HL-60 (cell line): ENCODE data around the gene NT5C3A.

Experiments used
- DNase-seq, 2 experiments: peaks; one replicate each; pipeline ENCODE4 v3.0.0-alpha.2; 2010 to 2020; ENCODE audit warnings: low read depth in 1 of 2, low spot score in 1 of 2
- H3K27ac ChIP-seq: fragments of 250-450 bp; sonication (Bioruptor Pico); replicated peaks from 2 replicates; pipeline ENCODE4 v1.5.1; 2020; ENCODE audit warnings: mild to moderate bottlenecking, moderate library complexity
- H3K27me3 ChIP-seq: fragments of 250-450 bp; sonication (Bioruptor Pico); 2 replicates; pipeline ENCODE4 v1.5.1; 2021; ENCODE audit warnings: mild to moderate bottlenecking, moderate library complexity; ENCODE audit not compliant: insufficient read depth, poor library complexity, severe bottlenecking
- H3K4me3 ChIP-seq: replicated peaks from 2 replicates; pipeline ENCODE4 v1.5.1; 2011; ENCODE audit warnings: mild to moderate bottlenecking, control low read depth, low read length; ENCODE audit not compliant: insufficient read depth
- GABPA ChIP-seq: IDR thresholded peaks from 2 replicates; pipeline ENCODE4 v1.6.1; 2012; ENCODE audit warnings: low read depth
- POLR2AphosphoS5 ChIP-seq: IDR thresholded peaks from 2 replicates; pipeline ENCODE4 v1.6.1; 2012; ENCODE audit warnings: low read depth
- SPI1 ChIP-seq: IDR thresholded peaks from 2 replicates; pipeline ENCODE4 v1.6.1; 2012; ENCODE audit warnings: low read depth, mild to moderate bottlenecking, borderline replicate concordance
- TF ChIP-seq, protein P1 (sequence below): IDR thresholded peaks from 2 replicates; pipeline ENCODE4 v1.6.1; 2012; ENCODE audit warnings: low read depth; ENCODE audit not compliant: insufficient replicate concordance
- TF ChIP-seq, protein P2 (sequence below): IDR thresholded peaks from one replicate; pipeline ENCODE4 v1.5.1; 2011; ENCODE audit warnings: low read length, control low read depth, inconsistent platforms; ENCODE audit not compliant: insufficient read depth

The NT5C3A gene

DNA sequence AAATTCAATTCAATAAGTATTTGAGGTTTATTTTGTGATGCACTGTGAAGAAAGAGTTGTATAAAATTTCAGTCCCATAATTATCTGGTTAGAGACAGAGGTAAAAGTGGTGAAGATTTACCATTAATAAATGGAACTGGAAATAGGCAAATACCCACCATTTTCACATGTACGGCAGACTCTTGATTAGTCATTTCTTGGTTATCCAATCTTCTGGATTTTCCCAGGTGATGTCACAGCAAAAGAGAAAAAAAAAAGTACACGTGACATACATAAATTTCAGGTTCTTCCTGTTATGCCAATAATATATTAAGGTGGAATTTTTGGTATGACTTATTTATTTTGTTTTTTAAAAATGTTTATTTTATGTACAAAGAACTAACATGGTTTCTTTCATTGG, 26.8 kb downstream of the NT5C3A start:
- Histone ChIP-seq H3K4me3 (no peak overlapping the region), H3K27me3 (no peaks in the 10 kb centered on the region), H3K27ac (no peak overlapping the region)
- DNase-seq, result no peak
- TF ChIP-seq, protein P1, sequence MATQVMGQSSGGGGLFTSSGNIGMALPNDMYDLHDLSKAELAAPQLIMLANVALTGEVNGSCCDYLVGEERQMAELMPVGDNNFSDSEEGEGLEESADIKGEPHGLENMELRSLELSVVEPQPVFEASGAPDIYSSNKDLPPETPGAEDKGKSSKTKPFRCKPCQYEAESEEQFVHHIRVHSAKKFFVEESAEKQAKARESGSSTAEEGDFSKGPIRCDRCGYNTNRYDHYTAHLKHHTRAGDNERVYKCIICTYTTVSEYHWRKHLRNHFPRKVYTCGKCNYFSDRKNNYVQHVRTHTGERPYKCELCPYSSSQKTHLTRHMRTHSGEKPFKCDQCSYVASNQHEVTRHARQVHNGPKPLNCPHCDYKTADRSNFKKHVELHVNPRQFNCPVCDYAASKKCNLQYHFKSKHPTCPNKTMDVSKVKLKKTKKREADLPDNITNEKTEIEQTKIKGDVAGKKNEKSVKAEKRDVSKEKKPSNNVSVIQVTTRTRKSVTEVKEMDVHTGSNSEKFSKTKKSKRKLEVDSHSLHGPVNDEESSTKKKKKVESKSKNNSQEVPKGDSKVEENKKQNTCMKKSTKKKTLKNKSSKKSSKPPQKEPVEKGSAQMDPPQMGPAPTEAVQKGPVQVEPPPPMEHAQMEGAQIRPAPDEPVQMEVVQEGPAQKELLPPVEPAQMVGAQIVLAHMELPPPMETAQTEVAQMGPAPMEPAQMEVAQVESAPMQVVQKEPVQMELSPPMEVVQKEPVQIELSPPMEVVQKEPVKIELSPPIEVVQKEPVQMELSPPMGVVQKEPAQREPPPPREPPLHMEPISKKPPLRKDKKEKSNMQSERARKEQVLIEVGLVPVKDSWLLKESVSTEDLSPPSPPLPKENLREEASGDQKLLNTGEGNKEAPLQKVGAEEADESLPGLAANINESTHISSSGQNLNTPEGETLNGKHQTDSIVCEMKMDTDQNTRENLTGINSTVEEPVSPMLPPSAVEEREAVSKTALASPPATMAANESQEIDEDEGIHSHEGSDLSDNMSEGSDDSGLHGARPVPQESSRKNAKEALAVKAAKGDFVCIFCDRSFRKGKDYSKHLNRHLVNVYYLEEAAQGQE, result no peak
- TF ChIP-seq, protein P2, sequence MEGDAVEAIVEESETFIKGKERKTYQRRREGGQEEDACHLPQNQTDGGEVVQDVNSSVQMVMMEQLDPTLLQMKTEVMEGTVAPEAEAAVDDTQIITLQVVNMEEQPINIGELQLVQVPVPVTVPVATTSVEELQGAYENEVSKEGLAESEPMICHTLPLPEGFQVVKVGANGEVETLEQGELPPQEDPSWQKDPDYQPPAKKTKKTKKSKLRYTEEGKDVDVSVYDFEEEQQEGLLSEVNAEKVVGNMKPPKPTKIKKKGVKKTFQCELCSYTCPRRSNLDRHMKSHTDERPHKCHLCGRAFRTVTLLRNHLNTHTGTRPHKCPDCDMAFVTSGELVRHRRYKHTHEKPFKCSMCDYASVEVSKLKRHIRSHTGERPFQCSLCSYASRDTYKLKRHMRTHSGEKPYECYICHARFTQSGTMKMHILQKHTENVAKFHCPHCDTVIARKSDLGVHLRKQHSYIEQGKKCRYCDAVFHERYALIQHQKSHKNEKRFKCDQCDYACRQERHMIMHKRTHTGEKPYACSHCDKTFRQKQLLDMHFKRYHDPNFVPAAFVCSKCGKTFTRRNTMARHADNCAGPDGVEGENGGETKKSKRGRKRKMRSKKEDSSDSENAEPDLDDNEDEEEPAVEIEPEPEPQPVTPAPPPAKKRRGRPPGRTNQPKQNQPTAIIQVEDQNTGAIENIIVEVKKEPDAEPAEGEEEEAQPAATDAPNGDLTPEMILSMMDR, result no peak
- TF ChIP-seq GABPA (no peak), SPI1 (no peak), POLR2AphosphoS5 (no peak)

DNA sequence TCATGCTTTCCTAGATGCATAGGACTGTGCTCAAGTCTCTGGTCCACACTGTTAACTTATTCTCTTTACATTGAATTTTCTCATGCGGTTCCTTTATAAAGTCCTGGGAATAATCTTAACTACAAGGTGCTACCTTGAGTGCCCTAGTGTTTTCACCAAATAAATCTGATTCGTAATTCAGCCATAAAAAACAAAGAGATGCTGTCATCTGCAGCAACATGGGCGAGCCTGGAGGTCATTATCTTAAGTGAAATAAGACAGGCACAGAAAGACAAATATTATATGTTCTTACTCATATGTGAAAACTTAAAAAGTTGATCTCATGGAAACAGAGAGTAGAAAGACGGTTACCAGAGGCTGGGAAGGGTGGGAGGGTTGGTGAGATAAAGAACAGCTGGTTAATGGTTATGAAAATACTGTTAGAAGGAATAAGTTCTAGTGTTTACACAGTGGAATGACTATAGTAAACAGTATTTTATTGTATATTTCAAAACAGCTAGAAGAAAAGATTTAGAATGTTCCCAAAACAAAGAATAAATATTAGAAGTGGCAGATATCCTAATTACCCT, 38.3 kb downstream of the NT5C3A start:
- no peak overlapping the region for H3K4me3 ChIP-seq
- TF ChIP-seq GABPA (no peak), POLR2AphosphoS5 (no peak), SPI1 (no peak)
- TF ChIP-seq, protein P1, result no peak
- TF ChIP-seq, protein P2, result no peak
- DNase-seq, result no peak
- H3K27me3 ChIP-seq, result no peaks in the 10 kb centered on the region
- H3K27ac ChIP-seq, result no peak overlapping the region

DNA sequence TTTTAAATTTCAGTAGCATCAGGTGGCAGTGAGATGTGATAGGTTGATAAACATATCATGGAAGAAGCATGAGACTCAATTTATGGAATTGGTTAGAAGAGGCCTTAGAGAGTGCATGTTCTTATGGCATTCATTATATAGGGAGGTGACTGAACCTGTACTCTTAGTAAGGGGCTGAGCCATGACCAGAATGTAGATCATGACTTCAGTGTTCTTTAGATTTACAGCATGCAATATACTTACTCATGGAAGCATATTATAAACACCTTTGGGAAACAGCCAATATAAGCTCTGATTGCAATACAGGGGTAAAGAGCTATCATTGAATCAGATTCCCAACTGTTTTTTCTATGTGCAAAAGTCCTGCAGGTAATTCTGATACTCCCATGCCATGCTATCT, 50.2 kb downstream of the NT5C3A start:
- DNase-seq, result no peak
- TF ChIP-seq, protein P2, result no peak
- TF ChIP-seq, protein P1, result no peak
- TF ChIP-seq SPI1 (no peak), GABPA (no peak), POLR2AphosphoS5 (no peak)
- Histone ChIP-seq H3K27ac (no peak overlapping the region), H3K4me3 (no peak overlapping the region), H3K27me3 (no peaks in the 10 kb centered on the region)
